Right renal pelvis (tissue), 4 donors: ENCODE results near the gene MFF. TPM values are rescaled to one million over a fixed set of nuclear protein-coding genes. Genes with fewer than 3 reads are reported as not detected.
"Not testable (repeated sequence)": the region's sequence is repeated elsewhere in the genome, so short reads cannot be mapped to it uniquely, and the experiment has no call there.

Source experiments
- DNase-seq, 4 donors: peaks; one replicate each; pipeline ENCODE4 v3.0.0-alpha.2; 2013; ENCODE audit warnings: low read depth in 4 of 4, low spot score in 3 of 4, missing footprints in 1 of 4
- polyA plus RNA-seq, 4 donors: library from polyadenylated mRNA; unstranded; fragments of 120-200 nt; gene quantifications; one replicate each; pipeline ENCODE4 v1.2.1, GENCODE V29; 2013; ENCODE audit not compliant: insufficient read length in 4 of 4

Gene MFF
- polyA plus RNA-seq, 4 donors: 118 to 146 (median 140) TPM

- DNase-seq: no peak
These were observed 51.8 kb downstream of the MFF start for GRCh38 chr2:227376656-227377396.

GRCh38 chr2:227377467-227378351 lies 52.7 kb downstream of the MFF start:
- DNase-seq: no peak

GRCh38 chr2:227378371-227378782 lies 53.3 kb downstream of the MFF start:
- no peak for DNase-seq

- no peak for DNase-seq
These were observed 54.0 kb downstream of the MFF start, which contains the start of gene TM4SF20 for GRCh38 chr2:227379095-227379494. Gene TM4SF20 (minus strand): TSS chr2:227379306. CDS start chr2:227379268, 38 bp downstream.

- not testable (repeated sequence) for DNase-seq
These were observed 57.3 kb downstream of the MFF start for GRCh38 chr2:227382241-227382835.

GRCh38 chr2:227383686-227384085 lies 58.6 kb downstream of the MFF start:
- DNase-seq: no peak

GRCh38 chr2:227386630-227387029 lies 61.6 kb downstream of the MFF start:
- no peak for DNase-seq

GRCh38 chr2:227387583-227387982 lies 62.5 kb downstream of the MFF start, which contains the start of gene SCYGR1:
Gene SCYGR1 (minus strand): TSS chr2:227387949. CDS start chr2:227387949, 0 bp downstream.
- DNase-seq: not testable (repeated sequence)

- DNase-seq: no peak
These were observed 63.5 kb downstream of the MFF start for GRCh38 chr2:227388537-227389011.

GRCh38 chr2:227389231-227389630 lies 64.2 kb downstream of the MFF start:
- no peak for DNase-seq

- no peak for DNase-seq
These were observed 64.6 kb downstream of the MFF start for GRCh38 chr2:227389661-227390060.

GRCh38 chr2:227390468-227391256 lies 65.6 kb downstream of the MFF start:
- DNase-seq: no peak

- no peak for DNase-seq
These were observed 69.3 kb downstream of the MFF start for GRCh38 chr2:227394401-227394800.

GRCh38 chr2:227395556-227395955 lies 70.5 kb downstream of the MFF start:
- DNase-seq: no peak

- DNase-seq: no peak
These were observed 72.5 kb downstream of the MFF start for GRCh38 chr2:227397562-227397961.

GRCh38 chr2:227398684-227399670 lies 73.9 kb downstream of the MFF start:
- no peak for DNase-seq

- no peak for DNase-seq
These were observed 76.5 kb downstream of the MFF start for GRCh38 chr2:227401550-227401949.

- no peak for DNase-seq
These were observed 77.3 kb downstream of the MFF start for GRCh38 chr2:227402321-227402720.

GRCh38 chr2:227402959-227403358 lies 77.9 kb downstream of the MFF start:
- no peak for DNase-seq
